ENCODE results near the gene TYW1.
"Not testable (repeated sequence)": the region's sequence is repeated elsewhere in the genome, so short reads cannot be mapped to it uniquely, and the experiment has no call there.

DNA sequence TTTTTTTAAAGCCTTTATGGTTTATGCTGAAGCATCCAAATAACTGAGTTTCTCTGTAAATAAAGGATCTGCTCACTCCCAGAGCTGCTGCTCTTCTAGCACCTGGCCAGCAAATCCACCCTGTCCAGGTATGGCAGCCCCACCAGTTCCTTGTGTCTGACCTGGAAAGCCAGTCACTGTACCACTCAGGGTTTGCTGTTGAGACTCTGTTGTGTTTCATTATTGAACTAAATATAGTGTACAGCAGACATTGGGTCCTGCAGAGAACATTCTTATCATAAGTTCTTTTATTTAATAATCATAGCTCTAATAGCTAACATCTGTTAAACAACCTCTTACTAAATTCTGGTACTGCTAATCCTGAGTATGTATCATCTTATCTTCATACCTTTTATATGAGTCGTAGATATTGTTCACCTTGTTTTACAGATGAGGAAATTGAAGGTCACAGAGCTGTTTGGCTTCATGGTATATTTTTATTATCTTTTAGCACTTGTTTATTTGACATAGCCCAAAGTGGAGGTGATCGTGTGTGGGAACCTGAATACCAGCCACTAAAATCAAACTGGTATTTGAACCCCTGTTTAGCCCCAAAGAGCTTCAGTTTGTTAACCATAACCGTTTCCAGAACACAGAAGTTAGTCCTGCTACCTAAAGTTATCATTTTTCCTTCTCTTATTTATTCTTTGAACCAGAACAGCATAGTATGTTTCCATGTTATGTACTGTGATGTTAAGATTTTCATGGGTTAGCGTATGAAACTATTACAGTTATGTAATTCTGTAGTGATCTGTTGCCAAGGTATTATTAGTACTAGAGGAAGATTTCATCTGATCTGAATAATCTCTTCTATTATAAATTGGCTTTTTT lies 139.2 kb downstream of the TYW1 start:
- TF ChIP-seq EZH2 (IDR thresholded peaks at IDR 0.05; ENCODE audit: low read depth), result not testable (repeated sequence)
- TF ChIP-seq, protein P1, sequence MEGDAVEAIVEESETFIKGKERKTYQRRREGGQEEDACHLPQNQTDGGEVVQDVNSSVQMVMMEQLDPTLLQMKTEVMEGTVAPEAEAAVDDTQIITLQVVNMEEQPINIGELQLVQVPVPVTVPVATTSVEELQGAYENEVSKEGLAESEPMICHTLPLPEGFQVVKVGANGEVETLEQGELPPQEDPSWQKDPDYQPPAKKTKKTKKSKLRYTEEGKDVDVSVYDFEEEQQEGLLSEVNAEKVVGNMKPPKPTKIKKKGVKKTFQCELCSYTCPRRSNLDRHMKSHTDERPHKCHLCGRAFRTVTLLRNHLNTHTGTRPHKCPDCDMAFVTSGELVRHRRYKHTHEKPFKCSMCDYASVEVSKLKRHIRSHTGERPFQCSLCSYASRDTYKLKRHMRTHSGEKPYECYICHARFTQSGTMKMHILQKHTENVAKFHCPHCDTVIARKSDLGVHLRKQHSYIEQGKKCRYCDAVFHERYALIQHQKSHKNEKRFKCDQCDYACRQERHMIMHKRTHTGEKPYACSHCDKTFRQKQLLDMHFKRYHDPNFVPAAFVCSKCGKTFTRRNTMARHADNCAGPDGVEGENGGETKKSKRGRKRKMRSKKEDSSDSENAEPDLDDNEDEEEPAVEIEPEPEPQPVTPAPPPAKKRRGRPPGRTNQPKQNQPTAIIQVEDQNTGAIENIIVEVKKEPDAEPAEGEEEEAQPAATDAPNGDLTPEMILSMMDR (conservative IDR thresholded peaks at IDR 0.05), result not testable (repeated sequence)
